Transverse colon (tissue), 4 donors: Measurements from ENCODE around the gene PANX2. TPM values are rescaled to one million over a fixed set of nuclear protein-coding genes. Genes with fewer than 3 reads are reported as not detected.

Experiments
- DNase-seq: peaks from one replicate; pipeline ENCODE4 v3.0.0-alpha.2; 2019
- H3K27ac ChIP-seq, 4 donors: fragments of 200-600 bp; sonication (generic); 2 replicates each; pipeline ENCODE4 v1.5.1; 2016 to 2018; ENCODE audit warnings: inconsistent platforms in 4 of 4
- H3K27me3 ChIP-seq: fragments of 200-600 bp; sonication (generic); 2 replicates; pipeline ENCODE4 v1.5.1; 2017; ENCODE audit warnings: inconsistent platforms
- H3K36me3 ChIP-seq, 4 donors: fragments of 200-600 bp; sonication (generic); 2 replicates each; pipeline ENCODE4 v1.5.1; 2017 to 2019; ENCODE audit warnings: inconsistent platforms in 4 of 4
- H3K4me1 ChIP-seq, 4 donors: fragments of 200-600 bp; sonication (generic); 2 replicates each; pipeline ENCODE4 v1.5.1; 2017 to 2020; ENCODE audit warnings: inconsistent platforms in 4 of 4
- H3K4me3 ChIP-seq, 4 donors: fragments of 200-600 bp; sonication (generic); 1 replicate in 1 of 4; 2 replicates in 3 of 4; pipeline versions ENCODE4 v1.5.1 to v1.6.1; 2017 to 2019; ENCODE audit warnings: inconsistent platforms in 4 of 4
- H3K9me3 ChIP-seq, 2 donors: fragments of 200-600 bp; sonication (generic); 2 replicates each; pipeline ENCODE4 v1.5.1; 2017 to 2019; ENCODE audit warnings: inconsistent platforms in 2 of 2
- CTCF ChIP-seq, 5 experiments: fragments of 200-600 bp in 3 of 5; fragments of 450-650 bp in 2 of 5; sonication (generic) in 3 of 5; IDR thresholded peaks; 1 replicate in 2 of 5; 2 replicates in 3 of 5; pipeline ENCODE4 v1.5.1; 2016 to 2017; ENCODE audit warnings: antibody characterized with exemption in 5 of 5, inconsistent platforms in 3 of 5, mild to moderate bottlenecking in 2 of 5, moderate library complexity in 1 of 5
- EP300 ChIP-seq: sonication (generic); formaldehyde crosslinking; IDR thresholded peaks from one replicate; pipeline ENCODE4 v1.6.1; 2017; ENCODE audit warnings: antibody characterized with exemption, low read depth
- POLR2A ChIP-seq: fragments of 450-650 bp; IDR thresholded peaks from one replicate; pipeline ENCODE4 v1.6.1; 2016; ENCODE audit warnings: antibody characterized with exemption, mild to moderate bottlenecking, moderate library complexity
- POLR2AphosphoS5 ChIP-seq, 3 donors: sonication (generic); formaldehyde crosslinking; IDR thresholded peaks; one replicate each; pipeline ENCODE4 v1.6.1; 2016; ENCODE audit warnings: antibody characterized with exemption in 3 of 3
- WGBS, 2 donors: methylation state at CpG; one replicate each; pipeline ENCODE4 v1.1.5; 2018; ENCODE audit warnings: low coverage in 1 of 2; 5-methylcytosine and 5-hydroxymethylcytosine counted together
- in situ Hi-C, 4 donors: fragments of 200-750 bp; cut with MboI; loops; one replicate each; pipeline versions ENCODE4 v1.15.0 to v1.15.1; 2017; ENCODE audit warnings: low sequenced_read_pairs in 3 of 4, low pct_ligation_motif_present in 1 of 4, low pct_unique_long_range_greater_than_20kb in 1 of 4
- intact Hi-C: fragments of 100-400 bp; cut with DNase I; formaldehyde crosslinking; loops from one replicate; pipeline ENCODE4 v1.15.1; 2023; ENCODE audit warnings: low total_unique reads
- total RNA-seq, 4 donors: library from RNA; depleted of rRNA; stranded (reverse); fragments of >200 nt; gene quantifications; one replicate each; pipeline ENCODE4 v1.1.0, GENCODE V29; 2016

The PANX2 gene
- total RNA-seq, 4 donors from 2014 or later: 0.32 TPM; not detected in 3

GRCh38 chr22:50216684-50217520, 46.4 kb downstream of the PANX2 start:
- intact Hi-C loops: no loop called here
- in situ Hi-C loops: loop anchor here in 1 of 4 donors (10.0 kb wide), 1 partner anchor 72 kb away; no protein-coding TSS in a partner anchor
- H3K27me3 ChIP-seq: no peaks in the 10 kb centered on the region
- no peaks in the 10 kb centered on the region for H3K9me3 ChIP-seq
- peaks cover 0 to 8% (median 2%) of the 10 kb centered on the region in 4 donors for H3K4me1 ChIP-seq
- DNase-seq: no peak
- 95% methylated on average over 57 of the region's 57 CpGs; no CpG with 5 or more reads in 1 of the 2 donors for WGBS, 2 donors
- H3K4me3 ChIP-seq: no peak overlapping the region
- no peak overlapping the region for H3K27ac ChIP-seq
- no peak for TF ChIP-seq CTCF (IDR thresholded peaks at IDR 0.05)
- no peak for TF ChIP-seq POLR2AphosphoS5 (IDR thresholded peaks at IDR 0.05)
- TF ChIP-seq EP300: no peak
- TF ChIP-seq POLR2A: no peak
- H3K36me3 ChIP-seq: peaks cover 0 to 44% (median 18%) of the 10 kb centered on the region in 4 donors

DNA sequence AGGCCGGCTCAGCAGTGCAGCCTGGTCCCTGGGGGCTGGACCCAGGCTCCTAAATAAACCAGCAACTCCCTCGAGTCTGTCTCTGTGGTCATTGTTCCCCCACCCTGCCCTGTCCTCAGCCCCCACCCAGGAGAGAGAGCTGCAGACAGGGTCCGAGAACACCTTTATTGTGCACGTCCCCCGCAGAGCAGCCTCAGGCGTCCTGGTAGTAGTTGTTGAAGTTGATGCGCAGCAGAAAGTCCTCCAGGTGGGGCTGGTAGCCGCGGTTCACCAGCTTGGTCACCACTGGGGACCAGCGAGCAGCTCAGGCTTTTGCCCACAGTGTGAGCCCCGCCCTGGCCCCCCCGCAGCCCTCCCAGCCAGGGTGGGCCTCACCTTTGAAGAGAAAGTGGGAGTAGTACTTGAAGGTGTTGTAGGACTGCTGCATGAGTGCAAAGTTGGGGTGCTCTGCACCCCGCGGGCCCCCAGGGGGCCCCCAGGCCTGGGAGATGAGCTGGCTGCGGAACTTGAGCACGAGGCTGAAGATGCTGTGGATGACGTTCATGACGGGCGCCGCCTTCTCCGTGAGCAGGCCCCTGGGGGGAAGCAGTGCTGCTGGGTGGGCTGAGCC, 47.1 kb downstream of the PANX2 start:
- peaks cover 0 to 48% (median 21%) of the 10 kb centered on the region in 4 donors for H3K36me3 ChIP-seq
- H3K27ac ChIP-seq: no peak overlapping the region
- no peak overlapping the region for H3K4me3 ChIP-seq
- WGBS, 2 donors: 90% methylated on average over 19 of the region's 21 CpGs; no CpG with 5 or more reads in 1 of the 2 donors
- in situ Hi-C loops (loop anchor here in 1 of 4 donors (10.0 kb wide), 1 partner anchor 73 kb away; no protein-coding TSS in a partner anchor), intact Hi-C loops (no loop called here)
- no peaks in the 10 kb centered on the region for H3K9me3 ChIP-seq
- TF ChIP-seq POLR2A (no peak), CTCF (IDR thresholded peaks at IDR 0.05) (no peak), POLR2AphosphoS5 (IDR thresholded peaks at IDR 0.05) (no peak), EP300 (no peak)
- H3K27me3 ChIP-seq: no peaks in the 10 kb centered on the region
- DNase-seq: no peak
- H3K4me1 ChIP-seq: peaks cover 0 to 8% (median 2%) of the 10 kb centered on the region in 4 donors

DNA sequence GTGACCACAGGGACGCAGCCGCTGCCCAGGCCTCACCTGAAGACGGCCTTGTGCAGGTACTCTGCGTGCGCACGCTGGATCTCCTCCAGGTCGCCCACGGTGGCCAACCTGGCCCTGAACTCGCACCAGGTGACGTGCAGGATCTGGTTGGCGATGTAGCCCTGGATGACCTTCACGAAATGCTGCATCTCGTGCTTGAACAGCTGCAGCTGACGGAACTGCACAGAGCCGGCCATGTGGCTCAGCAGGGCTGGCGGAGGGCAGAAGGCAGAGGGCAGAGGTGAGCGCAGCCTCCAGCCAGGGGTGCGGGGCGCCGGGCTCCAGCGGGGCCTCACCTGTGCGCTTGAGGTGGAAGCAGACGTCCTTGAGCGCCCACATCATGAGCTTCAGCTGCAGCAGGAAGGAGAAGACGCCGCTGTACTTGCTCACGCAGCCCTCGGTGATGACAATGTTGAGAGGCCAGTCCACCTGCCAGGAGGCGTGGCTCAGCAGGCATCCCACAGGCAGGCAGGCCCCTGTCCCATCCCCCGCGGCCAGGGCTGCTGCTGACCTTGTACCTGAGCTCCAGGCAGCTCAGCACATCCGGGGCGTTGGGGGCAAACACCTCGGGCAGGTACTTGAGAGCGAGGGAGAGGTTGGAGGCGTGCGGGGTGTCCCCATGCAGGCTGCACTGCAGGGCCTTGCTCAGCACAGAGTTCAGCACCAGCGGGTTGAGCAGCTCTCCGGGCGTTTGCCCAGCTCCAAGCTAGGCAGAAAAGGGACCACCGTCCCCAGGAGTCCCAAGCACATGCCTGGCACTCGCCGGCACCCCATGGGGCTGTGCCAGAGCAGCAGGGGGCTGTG, 47.8 kb downstream of the PANX2 start:
- Histone ChIP-seq H3K36me3 (peaks cover 0 to 48% (median 25%) of the 10 kb centered on the region in 4 donors), H3K4me1 (peaks cover 0 to 8% (median 2%) of the 10 kb centered on the region in 4 donors), H3K27ac (no peak overlapping the region), H3K27me3 (no peaks in the 10 kb centered on the region), H3K4me3 (no peak overlapping the region), H3K9me3 (no peaks in the 10 kb centered on the region)
- intact Hi-C loops (no loop called here), in situ Hi-C loops (loop anchor here in 1 of 4 donors (10.0 kb wide), 1 partner anchor 74 kb away; no protein-coding TSS in a partner anchor)
- DNase-seq: no peak
- TF ChIP-seq POLR2AphosphoS5 (IDR thresholded peaks at IDR 0.05) (peak in 2 of 3 donors; percentile 11 to 19), EP300 (no peak), CTCF (IDR thresholded peaks at IDR 0.05) (no peak)
- WGBS, 2 donors: 83 to 95% methylated on average over 4 to 37 of the region's 43 CpGs
